HEK293 (cell line): ENCODE measurements around the gene IFFO2.
A peak's percentile ranks its signal among the peaks of the same experiment; 100 is the strongest.

ENCODE experiments used
- CTCF ChIA-PET: fragments of 350-600 bp; formaldehyde crosslinking; extraction: SDS; loops from one replicate; lab custom pipeline; 2021; ENCODE audit warnings: antibody characterized with exemption; lab: Yijun Ruan, JAX
- POLR2A ChIA-PET: fragments of 300-600 bp; formaldehyde crosslinking; extraction: SDS; loops from one replicate; lab custom pipeline; 2020; ENCODE audit warnings: antibody characterized with exemption, inconsistent platforms; lab: Yijun Ruan, JAX
- H3K27ac ChIP-seq: fragments of 200-500 bp; sonication (Bioruptor generic); 2 replicates; pipeline ENCODE4 v1.5.1; 2014; ENCODE audit warnings: low read depth, low read length, control low read depth, inconsistent platforms; ENCODE audit errors: extremely low read depth
- H3K36me3 ChIP-seq, 2 experiments: fragments of 200-500 bp in 1 of 2; sonication (Bioruptor generic) in 1 of 2; 1 replicate in 1 of 2; 2 replicates in 1 of 2; pipeline ENCODE4 v1.5.1; 2014 to 2017; ENCODE audit warnings: inconsistent platforms in 2 of 2, low read length in 2 of 2; ENCODE audit not compliant: control insufficient read depth in 2 of 2, insufficient read depth in 1 of 2
- H3K4me1 ChIP-seq: fragments of 200-500 bp; sonication (Bioruptor generic); 2 replicates; pipeline ENCODE4 v1.5.1; 2014; ENCODE audit warnings: mild to moderate bottlenecking, low read length, inconsistent platforms; ENCODE audit not compliant: control insufficient read depth, insufficient read depth
- H3K4me3 ChIP-seq: 2 replicates; pipeline ENCODE4 v1.5.1; 2011; ENCODE audit warnings: low read depth, mild to moderate bottlenecking, control low read depth, low read length, moderate library complexity
- H3K9me3 ChIP-seq: fragments of 200-500 bp; sonication (Bioruptor generic); 2 replicates; pipeline ENCODE4 v1.5.1; 2014; ENCODE audit warnings: low read depth, low read length, inconsistent platforms; ENCODE audit not compliant: control insufficient read depth, insufficient read depth
- GLIS2 ChIP-seq: fragments of 450-650 bp; formaldehyde crosslinking; IDR thresholded peaks from 2 replicates; pipeline ENCODE4 v1.5.1; 2016; ENCODE audit warnings: missing biosample characterization, missing genetic modification characterization
- HOXA7 ChIP-seq: sonication (generic); formaldehyde crosslinking; IDR thresholded peaks from 2 replicates; pipeline ENCODE4 v1.8.1; 2022; ENCODE audit warnings: missing genetic modification reagents, borderline replicate concordance
- HOXC10 ChIP-seq: sonication (generic); formaldehyde crosslinking; IDR thresholded peaks from 2 replicates; pipeline ENCODE4 v1.8.1; 2023; ENCODE audit warnings: mild to moderate bottlenecking, missing genetic modification reagents
- RBAK ChIP-seq: fragments of 450-650 bp; formaldehyde crosslinking; IDR thresholded peaks from 2 replicates; pipeline ENCODE4 v1.5.1; 2016; ENCODE audit warnings: missing biosample characterization, missing genetic modification characterization
- REPIN1 ChIP-seq: fragments of 450-650 bp; formaldehyde crosslinking; IDR thresholded peaks from 2 replicates; pipeline ENCODE4 v1.5.1; 2017; ENCODE audit warnings: missing biosample characterization, missing genetic modification characterization, low read depth
- SALL2 ChIP-seq: fragments of 450-650 bp; formaldehyde crosslinking; IDR thresholded peaks from 2 replicates; pipeline ENCODE4 v1.5.0; 2017; ENCODE audit warnings: missing biosample characterization, mild to moderate bottlenecking, missing genetic modification characterization, borderline replicate concordance
- YY2 ChIP-seq: fragments of 450-650 bp; formaldehyde crosslinking; IDR thresholded peaks from 2 replicates; pipeline ENCODE4 v1.5.1; 2016; ENCODE audit warnings: missing biosample characterization, missing genetic modification characterization
- ZBTB21 ChIP-seq: fragments of 450-650 bp; formaldehyde crosslinking; IDR thresholded peaks from 2 replicates; pipeline ENCODE4 v1.5.1; 2017; ENCODE audit warnings: missing biosample characterization, missing genetic modification characterization
- ZBTB8A ChIP-seq: fragments of 450-650 bp; formaldehyde crosslinking; IDR thresholded peaks from 2 replicates; pipeline ENCODE4 v1.5.1; 2016; ENCODE audit warnings: missing biosample characterization, missing genetic modification characterization
- ZEB2 ChIP-seq: fragments of 450-650 bp; formaldehyde crosslinking; IDR thresholded peaks from 2 replicates; pipeline ENCODE4 v1.5.1; 2016; ENCODE audit warnings: missing biosample characterization, missing genetic modification characterization
- ZFHX2 ChIP-seq: fragments of 450-650 bp; formaldehyde crosslinking; conservative IDR thresholded peaks from 2 replicates; pipeline ENCODE4 v1.5.1; 2016; ENCODE audit warnings: missing biosample characterization, missing genetic modification characterization
- ZFP37 ChIP-seq: fragments of 450-650 bp; formaldehyde crosslinking; IDR thresholded peaks from 2 replicates; pipeline ENCODE4 v1.5.1; 2016; ENCODE audit warnings: missing biosample characterization, missing genetic modification characterization
- ZFP69B ChIP-seq: fragments of 450-650 bp; formaldehyde crosslinking; IDR thresholded peaks from 2 replicates; pipeline ENCODE4 v1.5.1; 2016; ENCODE audit warnings: missing biosample characterization, missing genetic modification characterization
- ZNF133 ChIP-seq: fragments of 450-650 bp; formaldehyde crosslinking; IDR thresholded peaks from 2 replicates; pipeline ENCODE4 v1.5.1; 2016; ENCODE audit warnings: missing biosample characterization, missing genetic modification characterization
- ZNF175 ChIP-seq: fragments of 450-650 bp; formaldehyde crosslinking; IDR thresholded peaks from 2 replicates; pipeline ENCODE4 v1.5.1; 2016; ENCODE audit warnings: missing biosample characterization, missing genetic modification characterization
- ZNF292 ChIP-seq: fragments of 450-650 bp; formaldehyde crosslinking; IDR thresholded peaks from 2 replicates; pipeline ENCODE4 v1.5.1; 2016; ENCODE audit warnings: low read depth, missing biosample characterization, missing genetic modification characterization, borderline replicate concordance
- ZNF350 ChIP-seq: fragments of 450-650 bp; formaldehyde crosslinking; IDR thresholded peaks from 2 replicates; pipeline ENCODE4 v1.5.0; 2017; ENCODE audit warnings: missing biosample characterization, mild to moderate bottlenecking, missing genetic modification characterization
- ZNF510 ChIP-seq: fragments of 450-650 bp; formaldehyde crosslinking; IDR thresholded peaks from 2 replicates; pipeline ENCODE4 v1.5.1; 2018; ENCODE audit warnings: mild to moderate bottlenecking, missing genetic modification characterization, missing biosample characterization; ENCODE audit not compliant: insufficient replicate concordance
- ZNF701 ChIP-seq: fragments of 450-650 bp; formaldehyde crosslinking; IDR thresholded peaks from 2 replicates; pipeline ENCODE4 v1.5.1; 2016; ENCODE audit warnings: missing biosample characterization, missing genetic modification characterization
- ZNF777 ChIP-seq: fragments of 450-650 bp; formaldehyde crosslinking; IDR thresholded peaks from 2 replicates; pipeline ENCODE4 v1.5.1; 2017; ENCODE audit warnings: missing biosample characterization, missing genetic modification characterization, borderline replicate concordance
- ZXDB ChIP-seq: fragments of 450-650 bp; formaldehyde crosslinking; IDR thresholded peaks from 2 replicates; pipeline ENCODE4 v1.5.1; 2016; ENCODE audit warnings: missing biosample characterization, missing genetic modification characterization
- TF ChIP-seq, protein P1 (sequence below): fragments of 450-650 bp; formaldehyde crosslinking; IDR thresholded peaks from 2 replicates; pipeline ENCODE4 v1.5.1; 2017; ENCODE audit warnings: missing biosample characterization, mild to moderate bottlenecking, missing genetic modification characterization, moderate library complexity
- TF ChIP-seq, protein P2 (sequence below): fragments of 450-650 bp; formaldehyde crosslinking; IDR thresholded peaks from 2 replicates; pipeline ENCODE4 v1.5.1; 2016; ENCODE audit warnings: missing biosample characterization, missing genetic modification characterization
- TF ChIP-seq, protein P3 (sequence below): fragments of 450-650 bp; formaldehyde crosslinking; IDR thresholded peaks from 2 replicates; pipeline ENCODE4 v1.5.1; 2016; ENCODE audit warnings: missing biosample characterization, missing genetic modification characterization
- TF ChIP-seq, protein P4 (sequence below): fragments of 450-650 bp; formaldehyde crosslinking; IDR thresholded peaks from 2 replicates; pipeline ENCODE4 v1.5.1; 2016; ENCODE audit warnings: missing biosample characterization, missing genetic modification characterization
- TF ChIP-seq, protein P5 (sequence below): fragments of 450-650 bp; formaldehyde crosslinking; IDR thresholded peaks from 2 replicates; pipeline ENCODE4 v1.5.1; 2016; ENCODE audit warnings: missing biosample characterization, missing genetic modification characterization, borderline replicate concordance

IFFO2 gene

DNA sequence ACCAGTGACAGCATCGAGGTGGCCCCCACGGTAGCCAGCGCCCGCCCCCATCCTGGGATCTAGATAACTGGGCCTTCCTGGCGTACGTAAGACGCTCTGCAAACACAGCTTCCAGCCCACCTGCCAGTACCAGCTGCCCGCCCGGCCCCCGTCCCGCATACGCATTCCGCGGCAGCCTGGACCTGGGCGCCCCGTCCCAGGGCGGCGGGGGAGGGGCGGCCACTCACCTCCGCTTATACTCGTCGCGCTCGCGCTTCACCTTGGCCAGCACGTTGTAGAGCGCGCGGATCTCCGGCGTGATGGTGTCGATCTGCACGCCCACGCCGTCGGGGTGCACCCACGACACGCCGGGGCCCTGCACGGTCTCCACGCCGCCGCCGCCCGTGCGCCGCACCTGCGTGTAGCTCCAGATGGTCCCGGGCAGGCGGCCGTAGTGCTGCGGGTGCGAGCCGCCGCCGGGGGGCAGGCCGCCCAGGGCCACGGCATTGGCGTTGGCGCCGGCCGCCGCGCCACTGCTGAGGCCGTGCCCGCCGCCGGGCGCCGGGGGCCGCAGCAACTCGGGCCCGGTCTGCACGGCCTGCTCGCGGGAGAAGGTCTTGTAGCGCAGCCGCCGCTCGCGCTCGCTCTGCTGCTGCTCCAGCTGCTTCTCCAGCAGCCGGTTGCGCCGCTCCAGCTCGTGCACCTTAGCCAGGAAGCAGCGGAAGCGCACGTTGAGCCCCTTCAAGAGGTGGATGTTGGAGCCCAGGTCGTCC is 859 bp downstream of the IFFO2 start:
- Histone ChIP-seq H3K4me3 (peak overlapping the region; percentile 80), H3K27ac (peak overlapping the region; percentile 47; the same call in 1 of the 2 replicates), H3K9me3 (no peaks in the 10 kb centered on the region), H3K36me3 (peaks cover 0 to 5% of the 10 kb centered on the region in 2 experiments; a peak in 1 of 3 replicates), H3K4me1 (peaks cover 3% of the 10 kb centered on the region; the same call in 1 of the 2 replicates)
- CTCF ChIA-PET: interaction anchor here (0.5 to 3.6 kb wide), 11 partner anchors 10 to 395 kb away, joined by 3 to 20 read pairs (median 3); no protein-coding TSS in a partner anchor
- POLR2A ChIA-PET: interaction anchor here (0.6 to 3.4 kb wide), 10 partner anchors 10 to 116 kb away, joined by 3 to 22 read pairs (median 4); no protein-coding TSS in a partner anchor
- TF ChIP-seq ZEB2: peak; percentile 71
- no peak for TF ChIP-seq ZNF510 (tag by site-specific recombination)
- TF ChIP-seq, protein P1, sequence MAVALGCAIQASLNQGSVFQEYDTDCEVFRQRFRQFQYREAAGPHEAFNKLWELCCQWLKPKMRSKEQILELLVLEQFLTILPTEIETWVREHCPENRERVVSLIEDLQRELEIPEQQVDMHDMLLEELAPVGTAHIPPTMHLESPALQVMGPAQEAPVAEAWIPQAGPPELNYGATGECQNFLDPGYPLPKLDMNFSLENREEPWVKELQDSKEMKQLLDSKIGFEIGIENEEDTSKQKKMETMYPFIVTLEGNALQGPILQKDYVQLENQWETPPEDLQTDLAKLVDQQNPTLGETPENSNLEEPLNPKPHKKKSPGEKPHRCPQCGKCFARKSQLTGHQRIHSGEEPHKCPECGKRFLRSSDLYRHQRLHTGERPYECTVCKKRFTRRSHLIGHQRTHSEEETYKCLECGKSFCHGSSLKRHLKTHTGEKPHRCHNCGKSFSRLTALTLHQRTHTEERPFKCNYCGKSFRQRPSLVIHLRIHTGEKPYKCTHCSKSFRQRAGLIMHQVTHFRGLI (tag by site-specific recombination): no peak
- 0 out of 2 replicates have a peak, but pooled peaks have one; percentile 57 for TF ChIP-seq ZFP37
- TF ChIP-seq, protein P2, sequence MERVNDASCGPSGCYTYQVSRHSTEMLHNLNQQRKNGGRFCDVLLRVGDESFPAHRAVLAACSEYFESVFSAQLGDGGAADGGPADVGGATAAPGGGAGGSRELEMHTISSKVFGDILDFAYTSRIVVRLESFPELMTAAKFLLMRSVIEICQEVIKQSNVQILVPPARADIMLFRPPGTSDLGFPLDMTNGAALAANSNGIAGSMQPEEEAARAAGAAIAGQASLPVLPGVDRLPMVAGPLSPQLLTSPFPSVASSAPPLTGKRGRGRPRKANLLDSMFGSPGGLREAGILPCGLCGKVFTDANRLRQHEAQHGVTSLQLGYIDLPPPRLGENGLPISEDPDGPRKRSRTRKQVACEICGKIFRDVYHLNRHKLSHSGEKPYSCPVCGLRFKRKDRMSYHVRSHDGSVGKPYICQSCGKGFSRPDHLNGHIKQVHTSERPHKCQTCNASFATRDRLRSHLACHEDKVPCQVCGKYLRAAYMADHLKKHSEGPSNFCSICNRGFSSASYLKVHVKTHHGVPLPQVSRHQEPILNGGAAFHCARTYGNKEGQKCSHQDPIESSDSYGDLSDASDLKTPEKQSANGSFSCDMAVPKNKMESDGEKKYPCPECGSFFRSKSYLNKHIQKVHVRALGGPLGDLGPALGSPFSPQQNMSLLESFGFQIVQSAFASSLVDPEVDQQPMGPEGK: peak; percentile 80
- TF ChIP-seq, protein P3, sequence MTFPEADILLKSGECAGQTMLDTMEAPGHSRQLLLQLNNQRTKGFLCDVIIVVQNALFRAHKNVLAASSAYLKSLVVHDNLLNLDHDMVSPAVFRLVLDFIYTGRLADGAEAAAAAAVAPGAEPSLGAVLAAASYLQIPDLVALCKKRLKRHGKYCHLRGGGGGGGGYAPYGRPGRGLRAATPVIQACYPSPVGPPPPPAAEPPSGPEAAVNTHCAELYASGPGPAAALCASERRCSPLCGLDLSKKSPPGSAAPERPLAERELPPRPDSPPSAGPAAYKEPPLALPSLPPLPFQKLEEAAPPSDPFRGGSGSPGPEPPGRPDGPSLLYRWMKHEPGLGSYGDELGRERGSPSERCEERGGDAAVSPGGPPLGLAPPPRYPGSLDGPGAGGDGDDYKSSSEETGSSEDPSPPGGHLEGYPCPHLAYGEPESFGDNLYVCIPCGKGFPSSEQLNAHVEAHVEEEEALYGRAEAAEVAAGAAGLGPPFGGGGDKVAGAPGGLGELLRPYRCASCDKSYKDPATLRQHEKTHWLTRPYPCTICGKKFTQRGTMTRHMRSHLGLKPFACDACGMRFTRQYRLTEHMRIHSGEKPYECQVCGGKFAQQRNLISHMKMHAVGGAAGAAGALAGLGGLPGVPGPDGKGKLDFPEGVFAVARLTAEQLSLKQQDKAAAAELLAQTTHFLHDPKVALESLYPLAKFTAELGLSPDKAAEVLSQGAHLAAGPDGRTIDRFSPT: 0 out of 2 replicates have a peak, but pooled peaks have one; percentile 22
- TF ChIP-seq ZFHX2 (tag by site-specific recombination): peak; percentile 95
- TF ChIP-seq ZNF701 (tag by site-specific recombination): no peak
- TF ChIP-seq RBAK (tag by site-specific recombination): no peak
- no peak for TF ChIP-seq SALL2 (tag by site-specific recombination)
- no peak for TF ChIP-seq YY2 (tag by site-specific recombination)
- TF ChIP-seq ZBTB8A (tag by site-specific recombination): 0 out of 2 replicates have a peak, but pooled peaks have one; percentile 40
- TF ChIP-seq ZFP69B (tag by site-specific recombination): no peak
- TF ChIP-seq ZNF350: no peak
- TF ChIP-seq HOXA7: no peak
- no peak for TF ChIP-seq ZNF175
- TF ChIP-seq, protein P4, sequence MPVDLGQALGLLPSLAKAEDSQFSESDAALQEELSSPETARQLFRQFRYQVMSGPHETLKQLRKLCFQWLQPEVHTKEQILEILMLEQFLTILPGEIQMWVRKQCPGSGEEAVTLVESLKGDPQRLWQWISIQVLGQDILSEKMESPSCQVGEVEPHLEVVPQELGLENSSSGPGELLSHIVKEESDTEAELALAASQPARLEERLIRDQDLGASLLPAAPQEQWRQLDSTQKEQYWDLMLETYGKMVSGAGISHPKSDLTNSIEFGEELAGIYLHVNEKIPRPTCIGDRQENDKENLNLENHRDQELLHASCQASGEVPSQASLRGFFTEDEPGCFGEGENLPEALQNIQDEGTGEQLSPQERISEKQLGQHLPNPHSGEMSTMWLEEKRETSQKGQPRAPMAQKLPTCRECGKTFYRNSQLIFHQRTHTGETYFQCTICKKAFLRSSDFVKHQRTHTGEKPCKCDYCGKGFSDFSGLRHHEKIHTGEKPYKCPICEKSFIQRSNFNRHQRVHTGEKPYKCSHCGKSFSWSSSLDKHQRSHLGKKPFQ: no peak
- TF ChIP-seq ZNF292: no peak
- peak; percentile 79 for TF ChIP-seq GLIS2 (tag by site-specific recombination)
- TF ChIP-seq ZNF777 (tag by site-specific recombination): no peak
- no peak for TF ChIP-seq HOXC10 (CRISPR knock-in tag)
- TF ChIP-seq ZBTB21 (tag by site-specific recombination): peak; percentile 4; the same call in 1 of the 2 replicates
- peak; percentile 48; the same call in 1 of the 2 replicates for TF ChIP-seq ZXDB (tag by site-specific recombination)
- TF ChIP-seq REPIN1 (tag by site-specific recombination): no peak
- peak; percentile 85 for TF ChIP-seq ZNF133 (tag by site-specific recombination)
- TF ChIP-seq, protein P5, sequence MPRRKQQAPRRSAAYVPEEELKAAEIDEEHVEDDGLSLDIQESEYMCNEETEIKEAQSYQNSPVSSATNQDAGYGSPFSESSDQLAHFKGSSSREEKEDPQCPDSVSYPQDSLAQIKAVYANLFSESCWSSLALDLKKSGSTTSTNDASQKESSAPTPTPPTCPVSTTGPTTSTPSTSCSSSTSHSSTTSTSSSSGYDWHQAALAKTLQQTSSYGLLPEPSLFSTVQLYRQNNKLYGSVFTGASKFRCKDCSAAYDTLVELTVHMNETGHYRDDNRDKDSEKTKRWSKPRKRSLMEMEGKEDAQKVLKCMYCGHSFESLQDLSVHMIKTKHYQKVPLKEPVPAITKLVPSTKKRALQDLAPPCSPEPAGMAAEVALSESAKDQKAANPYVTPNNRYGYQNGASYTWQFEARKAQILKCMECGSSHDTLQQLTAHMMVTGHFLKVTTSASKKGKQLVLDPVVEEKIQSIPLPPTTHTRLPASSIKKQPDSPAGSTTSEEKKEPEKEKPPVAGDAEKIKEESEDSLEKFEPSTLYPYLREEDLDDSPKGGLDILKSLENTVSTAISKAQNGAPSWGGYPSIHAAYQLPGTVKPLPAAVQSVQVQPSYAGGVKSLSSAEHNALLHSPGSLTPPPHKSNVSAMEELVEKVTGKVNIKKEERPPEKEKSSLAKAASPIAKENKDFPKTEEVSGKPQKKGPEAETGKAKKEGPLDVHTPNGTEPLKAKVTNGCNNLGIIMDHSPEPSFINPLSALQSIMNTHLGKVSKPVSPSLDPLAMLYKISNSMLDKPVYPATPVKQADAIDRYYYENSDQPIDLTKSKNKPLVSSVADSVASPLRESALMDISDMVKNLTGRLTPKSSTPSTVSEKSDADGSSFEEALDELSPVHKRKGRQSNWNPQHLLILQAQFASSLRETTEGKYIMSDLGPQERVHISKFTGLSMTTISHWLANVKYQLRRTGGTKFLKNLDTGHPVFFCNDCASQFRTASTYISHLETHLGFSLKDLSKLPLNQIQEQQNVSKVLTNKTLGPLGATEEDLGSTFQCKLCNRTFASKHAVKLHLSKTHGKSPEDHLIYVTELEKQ (tag by site-specific recombination): no peak
